H1 (cell line): ENCODE data around the gene ROS1. TPM values are rescaled to one million over a fixed set of nuclear protein-coding genes. Genes with fewer than 3 reads are reported as not detected.

Experiments
- CTBP2 ChIP-seq: IDR thresholded peaks from 2 replicates; pipeline ENCODE4 v1.7.0; 2011; ENCODE audit warnings: borderline replicate concordance, mild to moderate bottlenecking, moderate library complexity, mixed read lengths, low read length; ENCODE audit not compliant: insufficient read depth, insufficient read length
- HDAC2 ChIP-seq, 2 experiments: fragments of 300-600 bp in 1 of 2; sonication (generic) in 1 of 2; IDR thresholded peaks; 2 replicates each; pipeline ENCODE4 v1.6.1; 2011 to 2012; ENCODE audit warnings: low read depth in 2 of 2, low read length in 2 of 2, mild to moderate bottlenecking in 2 of 2, moderate library complexity in 2 of 2, borderline replicate concordance in 1 of 2, inconsistent platforms in 1 of 2
- JUN ChIP-seq: IDR thresholded peaks from 2 replicates; pipeline ENCODE4 v1.6.1; 2011; ENCODE audit warnings: low read depth, mild to moderate bottlenecking, improper control_type of control experiment, low read length
- polyA plus RNA-seq, 7 experiments: library from polyadenylated mRNA; depleted of rRNA in 3 of 7; stranded (reverse) in 5 of 7; unstranded in 2 of 7; fragments of >200 nt in 5 of 7; fragments of 200-250 nt in 2 of 7; gene quantifications; 1 replicate in 5 of 7; 2 replicates in 1 of 7; 4 replicates in 1 of 7; pipeline versions ENCODE4 v1.2.1 to v1.2.3, GENCODE V29; 2011 to 2013; ENCODE audit warnings: missing spikeins in 2 of 7, mixed read lengths in 2 of 7
- total RNA-seq: library from RNA; stranded (reverse); fragmentation: NEBNext Ultra II Directional; extraction: Animal tissue kit (Norgen Biotek cat#: 25700); gene quantifications from 2 replicates; pipeline ENCODE4 v1.2.1, GENCODE V29; 2021

Gene ROS1
- total and polyA plus RNA-seq, 2 of the 8 experiments (the other 6 are each of a cell fraction or from before 2014, with no cell fraction given): not detected

DNA sequence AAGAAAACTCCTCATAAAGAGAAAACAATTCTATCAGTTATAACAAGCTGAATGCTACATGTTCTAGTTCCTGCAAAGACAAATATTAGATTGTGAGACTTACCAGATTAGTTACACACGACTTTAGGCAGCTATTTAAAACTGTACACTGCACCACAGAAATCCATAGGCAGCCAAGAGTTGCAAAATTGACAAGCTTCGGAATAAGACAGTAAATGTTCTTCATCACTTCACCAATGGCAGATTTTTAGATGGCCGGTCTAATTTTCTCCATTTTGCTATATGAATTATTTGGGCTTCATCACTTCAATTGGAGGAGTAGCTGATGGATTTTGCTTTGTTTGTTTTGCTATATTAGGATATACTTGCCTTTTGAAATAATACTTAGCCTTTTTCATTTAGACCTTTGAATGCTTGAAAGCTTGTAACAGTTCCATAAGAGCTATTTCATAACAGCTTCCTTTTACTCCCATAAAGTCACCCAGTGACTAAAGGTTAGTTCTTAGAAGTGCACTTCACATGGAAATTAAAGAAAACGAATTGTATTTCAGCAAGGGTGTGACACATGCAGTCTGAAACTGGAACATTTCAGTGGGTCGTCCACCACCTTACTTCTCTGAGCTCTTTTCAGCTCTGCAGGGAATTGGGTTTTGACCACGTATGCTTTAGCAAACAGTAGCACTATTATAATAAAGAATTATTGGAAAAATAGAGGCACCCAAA is at the start of gene ROS1 (continued):
- no peak for TF ChIP-seq HDAC2 (IDR thresholded peaks at IDR 0.05; ENCODE audit: borderline replicate concordance in 1 of 2, low read depth in 2 of 2, low read length in 2 of 2)
- no peak for TF ChIP-seq CTBP2
- TF ChIP-seq JUN: no peak
